Fibroblast of the conjunctiva (primary cell): Measurements from ENCODE around the gene RUFY1.
A peak's percentile ranks its signal among the peaks of the same experiment; 100 is the strongest.
"Not testable (repeated sequence)": the region's sequence is repeated elsewhere in the genome, so short reads cannot be mapped to it uniquely, and the experiment has no call there.

Experiments
- DNase-seq: peaks from one replicate; pipeline ENCODE4 v3.0.0-alpha.2; 2010; ENCODE audit warnings: low read depth

RUFY1 gene

DNA sequence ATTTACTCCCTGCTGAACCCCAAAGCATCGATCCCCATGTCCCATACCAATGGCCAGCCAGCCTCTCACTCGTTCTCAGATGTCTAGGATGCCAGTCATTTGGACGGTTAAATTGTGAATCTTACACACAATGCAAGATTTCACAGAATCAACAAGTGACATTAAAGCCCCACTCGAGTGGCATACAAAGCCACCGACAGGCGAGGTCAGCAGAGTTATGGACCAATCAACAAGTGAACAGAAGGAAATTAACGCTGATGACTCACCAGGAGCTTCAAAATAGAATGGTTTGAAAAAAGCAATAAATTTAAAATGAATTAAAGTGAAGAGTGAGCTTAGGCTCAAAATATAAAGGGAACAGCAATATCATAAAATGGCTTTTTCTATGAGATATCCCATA, 8.2 kb upstream of the RUFY1 start:
- DNase-seq = no peak

DNA sequence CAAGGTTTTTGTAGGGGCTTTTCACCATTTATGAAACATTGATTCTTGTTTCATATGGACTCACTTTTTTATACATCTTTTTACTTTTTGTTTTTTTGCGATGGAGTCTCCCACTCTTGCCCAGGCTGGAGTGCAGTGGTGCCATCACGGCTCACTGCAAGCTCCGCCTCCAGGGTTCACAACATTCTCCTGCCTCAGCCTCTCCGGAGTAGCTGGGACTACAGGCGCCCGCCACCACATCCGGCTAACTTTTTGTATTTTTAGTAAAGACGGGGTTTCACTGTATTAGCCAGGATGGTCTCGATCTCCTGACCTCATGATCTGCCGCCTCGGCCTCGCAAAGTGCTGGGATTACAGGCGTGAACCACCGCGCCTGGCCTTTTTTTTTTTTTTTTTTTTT, 7.1 kb upstream of the RUFY1 start:
- DNase-seq = not testable (repeated sequence)

DNA sequence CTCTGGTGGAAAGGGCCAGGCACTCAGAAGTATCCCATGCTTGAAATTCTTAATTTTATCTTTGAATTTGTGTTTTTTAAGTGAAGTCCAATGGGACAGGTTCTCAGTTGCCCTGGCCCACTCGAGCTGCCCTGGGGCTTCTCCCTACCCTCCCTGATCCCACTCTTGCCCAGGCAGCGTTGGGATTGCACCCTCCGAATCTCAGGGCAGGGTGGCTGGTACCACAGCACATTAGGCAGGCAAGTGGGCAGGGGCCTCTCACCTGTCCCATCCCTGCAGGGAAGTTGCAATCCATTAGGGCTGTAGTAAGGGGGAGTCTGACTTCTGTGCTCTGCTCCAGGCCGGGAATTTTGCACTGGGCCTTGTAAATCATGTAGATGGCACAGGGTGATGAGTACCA, 2.7 kb downstream of the RUFY1 start:
- no peak for DNase-seq

DNA sequence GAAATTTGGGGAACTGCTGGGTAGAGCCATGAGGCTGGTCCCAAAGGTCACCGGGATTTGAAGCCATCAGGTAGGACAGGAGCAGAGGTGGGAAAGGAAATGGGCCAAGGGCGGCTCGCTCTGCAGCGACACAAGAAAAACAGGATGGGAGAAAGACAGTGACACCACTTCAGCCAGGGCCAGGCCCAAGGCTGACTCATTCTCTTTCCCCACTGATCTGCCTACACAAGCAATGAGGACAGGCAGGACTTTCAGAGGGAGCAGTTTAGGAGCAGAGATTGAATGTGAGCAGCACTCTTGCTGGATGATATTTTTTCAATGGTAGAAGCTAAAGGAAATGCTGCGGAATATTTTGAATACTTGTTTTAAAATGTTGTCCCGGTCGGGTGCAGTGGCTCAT, 3.5 kb downstream of the RUFY1 start:
- DNase-seq = no peak

DNA sequence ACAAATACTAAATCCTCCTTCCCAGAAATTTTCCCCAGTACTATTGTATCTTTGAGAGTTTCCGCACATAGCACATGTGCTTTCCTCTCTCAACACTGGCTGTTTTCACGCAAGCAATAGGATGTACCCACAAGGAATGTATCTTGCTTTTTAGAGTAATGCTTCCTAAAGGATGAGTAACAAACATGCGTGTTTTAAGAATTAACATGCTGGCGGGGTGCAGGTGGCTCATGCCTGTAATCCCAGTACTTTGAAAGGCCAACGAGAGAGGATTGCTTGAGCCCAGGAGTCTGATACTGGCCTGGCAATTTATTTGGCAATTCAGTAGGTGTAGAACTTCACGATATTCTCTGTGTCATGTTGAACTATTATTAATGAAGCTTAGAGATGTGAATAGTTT, 4.6 kb downstream of the RUFY1 start:
- DNase-seq = no peak

DNA sequence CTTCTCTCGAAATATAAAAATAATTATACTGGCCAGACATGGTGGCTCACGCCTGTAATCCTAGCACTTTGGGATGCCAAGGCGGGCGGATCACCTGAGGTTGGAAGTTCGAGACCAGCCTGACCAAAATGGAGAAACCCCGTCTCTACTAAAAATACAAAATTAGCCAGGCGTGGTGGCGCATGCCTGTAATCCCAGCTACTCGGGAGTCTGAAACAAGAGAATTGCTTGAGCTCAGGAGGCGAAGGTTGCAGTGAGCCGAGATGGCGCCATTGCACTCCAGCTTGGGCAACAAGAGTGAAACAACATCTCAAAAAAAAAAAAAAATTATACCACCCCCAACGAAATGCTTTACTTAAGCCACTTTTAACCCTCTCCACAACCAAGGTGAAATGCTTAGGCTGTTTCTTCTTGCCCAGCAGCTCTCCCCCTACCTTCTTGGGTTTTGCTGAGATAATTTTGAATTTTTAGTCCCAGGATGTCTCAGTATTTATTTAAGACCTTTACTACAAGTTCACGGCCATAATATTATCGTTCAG, 8.0 kb downstream of the RUFY1 start:
- not testable (repeated sequence) for DNase-seq

DNA sequence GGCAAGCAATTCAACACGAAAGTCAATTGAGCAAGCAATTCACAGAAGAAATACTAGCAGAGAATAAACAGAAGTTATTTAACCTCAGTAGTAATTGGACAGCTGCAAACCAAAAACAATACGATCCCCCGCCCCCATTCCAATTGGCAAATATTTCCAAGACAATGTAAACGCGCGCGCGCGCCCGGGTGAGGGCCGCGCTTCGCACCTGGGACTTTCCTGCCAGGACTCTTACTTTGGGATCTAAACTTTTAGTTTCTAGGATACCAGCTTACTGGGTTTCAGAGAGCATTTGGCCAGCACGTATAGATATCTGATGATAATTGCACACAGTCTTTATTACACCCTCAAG, 8.6 kb downstream of the RUFY1 start:
- DNase-seq = no peak

DNA sequence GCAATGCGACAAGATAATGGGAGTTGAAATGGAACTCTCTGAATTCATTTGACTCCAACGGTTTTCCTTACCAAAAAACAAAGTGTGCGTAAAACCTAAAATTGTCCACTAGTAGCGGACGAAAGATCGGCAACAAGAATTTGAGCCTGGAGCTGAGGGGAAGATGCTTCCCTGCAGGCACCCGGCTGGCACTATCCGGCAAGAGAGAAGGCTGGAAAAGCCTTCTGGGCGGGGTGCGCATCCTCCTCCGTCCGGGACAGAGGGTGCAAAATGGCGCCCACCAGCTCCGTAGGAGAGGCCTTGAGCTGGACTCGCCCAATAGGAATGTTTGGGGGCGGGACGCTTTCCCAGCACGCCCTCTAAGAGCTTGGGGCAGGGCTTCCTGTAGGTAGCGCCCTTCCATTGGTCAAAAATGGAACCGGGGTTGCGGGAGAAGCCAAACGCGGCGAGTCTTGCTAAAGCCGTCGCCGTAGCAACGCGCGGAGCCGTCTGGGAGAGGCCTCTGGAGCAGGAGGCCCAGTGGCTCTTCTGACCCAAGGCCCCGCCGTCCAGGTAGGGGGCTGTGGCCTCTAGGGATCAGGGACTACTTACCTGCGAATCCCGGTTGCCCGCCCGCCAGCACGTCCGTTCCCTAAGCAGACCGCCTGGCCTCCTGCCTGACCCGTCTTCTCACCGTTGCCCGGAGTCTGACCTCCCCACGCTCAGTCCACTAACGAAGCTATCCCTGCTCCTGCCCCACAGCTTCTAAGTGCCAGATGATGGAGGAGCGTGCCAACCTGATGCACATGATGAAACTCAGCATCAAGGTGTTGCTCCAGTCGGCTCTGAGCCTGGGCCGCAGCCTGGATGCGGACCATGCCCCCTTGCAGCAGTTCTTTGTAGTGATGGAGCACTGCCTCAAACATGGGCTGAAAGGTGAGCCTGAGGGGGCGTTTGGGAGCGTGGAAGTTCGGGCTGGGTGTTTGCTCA, 9.2 kb downstream of the RUFY1 start:
- peak; percentile 98 for DNase-seq

DNA sequence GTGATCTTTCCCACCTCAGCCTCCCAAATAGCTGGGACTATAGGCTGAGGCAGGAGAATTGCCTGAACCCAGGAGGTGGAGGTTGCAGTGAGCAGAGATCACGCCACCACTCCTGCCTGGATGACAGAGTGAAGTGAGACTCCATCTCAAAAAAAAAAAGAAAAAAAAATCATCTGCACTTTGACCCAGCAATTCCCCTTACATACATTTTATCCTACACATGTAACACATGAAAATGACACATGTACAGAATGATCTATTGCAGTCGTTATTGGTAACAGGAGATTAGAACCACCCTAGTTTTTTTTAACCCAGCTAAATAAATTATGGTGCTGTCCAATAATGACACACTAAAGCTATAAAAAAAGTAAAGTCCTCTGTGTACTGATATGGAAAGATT, 14.2 kb downstream of the RUFY1 start:
- DNase-seq = no peak

DNA sequence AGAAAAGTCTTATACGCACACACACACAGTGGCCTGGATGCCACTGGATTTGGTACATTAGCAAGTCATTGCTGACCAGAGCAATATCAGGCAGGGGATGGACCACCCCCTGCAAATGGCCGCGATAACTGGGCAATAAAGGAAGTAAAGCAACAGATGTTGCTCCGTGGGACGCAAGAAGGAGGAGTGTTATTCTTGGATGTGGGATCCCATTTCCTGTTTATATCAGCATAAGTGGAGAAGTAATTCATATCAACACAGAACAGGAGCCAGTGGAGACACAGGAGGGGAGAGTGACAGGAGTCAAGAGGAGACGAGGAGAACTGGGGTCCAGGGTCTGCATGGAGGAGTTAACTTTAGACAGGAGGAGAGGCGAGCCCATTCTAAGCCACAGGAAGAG, 18.4 kb downstream of the RUFY1 start:
- DNase-seq = no peak

DNA sequence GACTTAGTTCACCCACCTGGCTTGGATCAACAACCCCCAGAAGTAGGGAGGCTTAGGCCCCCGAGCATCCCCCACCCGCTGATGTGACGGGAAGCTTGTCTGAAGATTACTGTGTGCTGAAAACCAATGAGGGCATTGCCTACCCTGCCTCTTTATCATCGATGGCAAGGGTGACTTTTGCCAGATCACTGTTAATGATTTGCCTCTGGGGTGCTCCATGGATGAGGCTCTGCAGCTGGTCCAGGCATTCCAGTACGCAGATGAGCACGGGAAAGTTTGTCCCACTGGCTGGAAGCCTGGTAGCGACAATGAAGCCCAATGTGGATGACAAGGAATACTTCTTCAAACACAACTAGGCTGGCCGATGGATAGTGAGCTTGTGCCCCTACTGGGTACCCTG, 22.0 kb downstream of the RUFY1 start:
- DNase-seq = no peak

DNA sequence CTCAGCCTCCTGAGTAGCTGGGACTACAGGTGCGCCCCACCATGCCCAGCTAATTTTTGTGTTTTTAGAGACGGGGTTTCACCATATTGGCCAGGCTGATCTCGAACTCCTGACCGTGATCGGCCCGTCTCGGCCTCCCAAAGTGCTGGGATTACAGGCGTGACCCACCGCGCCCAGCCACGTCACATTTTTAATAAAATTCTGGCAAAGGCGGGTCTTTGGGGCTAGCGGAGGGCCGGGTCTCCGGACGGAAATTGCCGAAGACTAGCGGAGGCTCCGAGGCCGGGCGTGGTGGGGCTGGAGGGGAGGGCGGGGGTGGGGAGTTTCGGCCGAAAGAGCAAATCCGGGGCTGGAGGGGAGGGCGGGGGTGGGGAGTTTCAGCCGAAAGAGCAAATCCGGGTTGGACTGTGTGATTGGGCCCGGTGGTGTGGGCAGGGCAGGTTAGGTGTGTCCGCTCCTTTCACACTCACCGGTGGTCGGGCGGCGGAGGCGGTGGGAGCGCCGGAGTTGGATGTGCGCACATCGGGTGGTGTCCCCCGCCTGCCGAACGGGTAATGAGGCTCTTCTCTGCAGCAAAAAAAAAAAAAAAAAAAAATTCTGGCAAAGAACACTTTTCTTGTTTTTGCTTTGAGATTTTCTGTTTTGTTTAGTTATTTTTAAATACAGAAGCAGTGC, 27.1 kb downstream of the RUFY1 start:
- no peak for DNase-seq

DNA sequence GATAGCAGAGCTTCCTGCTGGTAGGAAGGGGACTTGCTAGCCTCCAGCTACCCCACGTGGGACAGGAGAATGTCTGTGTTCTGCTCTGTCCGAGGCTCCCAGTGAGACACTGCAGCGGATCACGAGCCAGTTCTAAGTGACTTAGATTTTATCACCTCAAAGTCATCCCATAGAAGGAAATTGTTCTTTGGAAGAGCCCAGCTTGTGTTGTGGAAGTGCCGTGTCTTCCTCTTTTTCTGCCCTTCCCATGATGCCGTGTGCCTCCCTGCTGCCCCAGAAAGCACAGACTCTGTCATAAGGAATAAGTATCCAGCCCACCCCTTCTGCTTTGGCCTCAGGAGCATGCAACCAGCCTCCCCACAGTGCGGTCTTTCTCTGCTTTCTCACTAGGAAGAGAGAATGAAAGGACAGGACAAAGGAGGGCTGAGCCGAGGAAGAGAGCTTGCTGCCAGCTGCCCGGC, 35.6 kb downstream of the RUFY1 start:
- DNase-seq = no peak

DNA sequence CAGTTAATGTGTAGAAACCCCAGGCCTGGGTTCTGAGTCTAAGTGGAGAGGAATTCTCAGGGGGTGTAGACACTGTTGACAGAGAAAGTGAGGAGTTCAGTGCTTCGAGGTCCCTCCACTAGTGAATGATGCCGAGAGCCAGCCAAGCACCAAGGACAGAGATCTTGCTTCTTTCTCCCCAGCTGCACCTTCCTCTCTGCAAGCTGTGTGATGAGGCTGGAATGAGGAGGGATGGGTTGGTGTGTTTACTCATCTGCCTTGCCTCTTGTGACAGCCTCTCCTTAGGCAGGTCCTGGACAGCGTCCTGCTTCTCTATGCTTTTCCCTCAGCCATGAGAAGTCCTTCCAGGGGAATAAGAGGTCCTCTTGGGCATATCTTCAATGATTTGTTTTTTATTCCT, 37.8 kb downstream of the RUFY1 start:
- DNase-seq = no peak

DNA sequence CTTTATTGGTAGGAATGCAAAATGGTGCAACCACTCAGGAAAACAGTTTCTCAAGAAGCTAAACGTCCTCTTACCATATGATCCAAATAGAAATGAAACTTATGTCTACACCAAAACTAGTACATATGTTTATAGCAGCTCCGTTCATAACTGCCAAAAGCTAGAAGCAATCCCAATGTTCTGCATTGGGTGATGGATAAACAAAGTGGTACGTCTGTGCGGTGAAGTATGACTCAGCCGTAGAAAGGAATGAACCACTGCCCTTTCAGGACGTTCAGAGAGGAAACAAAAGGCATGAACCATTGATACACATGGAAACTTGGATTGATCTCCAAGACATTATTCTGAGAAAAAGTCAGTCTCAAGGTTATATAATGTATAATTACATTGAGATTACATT, 45.6 kb downstream of the RUFY1 start:
- DNase-seq = no peak

DNA sequence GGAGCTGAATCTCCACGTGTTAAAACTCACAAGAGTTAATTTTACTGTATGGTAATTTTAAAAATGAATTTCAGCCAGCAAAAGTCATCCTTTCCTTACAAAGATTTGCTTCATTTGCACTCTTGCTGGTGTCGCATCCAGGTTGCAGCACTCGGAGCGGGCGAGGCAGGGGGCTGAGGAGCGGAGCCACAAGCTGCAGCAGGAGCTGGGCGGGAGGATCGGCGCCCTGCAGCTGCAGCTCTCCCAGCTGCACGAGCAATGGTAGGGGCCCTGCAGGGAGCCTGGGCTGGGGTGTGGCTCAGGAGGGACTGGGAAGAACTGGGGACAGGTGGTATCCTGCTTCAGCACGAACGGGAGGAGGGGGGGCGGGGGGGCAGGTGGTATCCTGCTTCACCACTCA, 46.1 kb downstream of the RUFY1 start:
- no peak for DNase-seq

DNA sequence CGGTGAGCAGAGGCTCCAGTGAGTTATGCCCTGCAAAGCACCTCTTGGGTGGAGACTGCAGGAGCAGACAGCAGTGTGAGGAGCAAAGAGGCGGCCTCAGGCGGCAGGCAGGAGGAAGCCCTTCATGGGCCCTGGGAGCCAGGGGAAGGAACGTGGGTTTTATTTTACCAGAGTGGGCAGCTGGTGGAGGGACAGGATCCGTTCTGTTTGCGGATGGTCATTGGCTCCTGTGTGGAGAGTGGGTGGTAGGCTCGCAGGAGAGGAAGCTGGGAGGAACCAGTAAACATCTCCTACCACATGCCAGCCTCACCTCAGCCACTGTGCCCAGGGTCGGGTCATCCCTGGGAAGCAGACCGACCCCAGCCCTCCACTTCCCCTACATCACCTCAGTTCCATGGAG, 48.7 kb downstream of the RUFY1 start:
- no peak for DNase-seq

DNA sequence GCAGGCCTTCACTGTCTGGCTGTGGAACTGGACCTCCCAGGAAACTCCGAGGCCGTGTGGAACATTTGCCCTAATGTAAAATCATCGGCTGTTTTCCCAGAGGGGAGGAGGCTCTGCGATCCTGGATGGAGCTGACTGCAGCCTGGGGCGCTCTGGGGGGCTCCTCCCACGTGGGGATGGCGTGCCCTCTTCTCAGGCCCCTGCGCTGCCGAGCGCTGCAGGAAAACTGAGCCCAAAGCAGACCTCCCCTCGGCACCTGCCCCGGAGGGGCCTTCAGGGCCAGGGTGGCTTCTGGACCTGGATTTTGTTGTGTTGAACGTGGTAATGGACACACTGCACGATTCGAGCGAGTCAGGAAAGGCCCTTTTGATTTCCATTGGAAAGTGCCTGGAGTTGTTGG, 49.2 kb downstream of the RUFY1 start:
- DNase-seq = no peak

DNA sequence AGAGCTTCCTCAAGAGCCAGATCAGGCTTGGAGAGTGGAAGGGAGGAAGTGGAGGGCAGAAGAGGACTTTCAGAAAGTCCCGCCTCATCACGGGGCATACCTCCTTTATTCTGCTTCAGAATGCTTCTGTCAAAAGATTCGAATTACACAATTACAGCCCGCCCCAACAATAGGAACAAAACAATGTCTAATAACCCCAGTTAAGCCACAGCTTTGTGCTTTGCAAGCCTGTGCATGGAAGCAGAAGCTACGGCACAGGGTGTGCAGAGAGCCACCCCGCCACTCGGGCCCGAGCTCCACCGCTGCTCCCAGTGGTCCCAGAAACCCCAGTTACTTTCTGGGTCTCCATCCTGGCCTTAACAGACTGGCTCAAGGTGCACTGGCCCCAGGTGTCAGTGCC, 49.6 kb downstream of the RUFY1 start:
- no peak for DNase-seq

DNA sequence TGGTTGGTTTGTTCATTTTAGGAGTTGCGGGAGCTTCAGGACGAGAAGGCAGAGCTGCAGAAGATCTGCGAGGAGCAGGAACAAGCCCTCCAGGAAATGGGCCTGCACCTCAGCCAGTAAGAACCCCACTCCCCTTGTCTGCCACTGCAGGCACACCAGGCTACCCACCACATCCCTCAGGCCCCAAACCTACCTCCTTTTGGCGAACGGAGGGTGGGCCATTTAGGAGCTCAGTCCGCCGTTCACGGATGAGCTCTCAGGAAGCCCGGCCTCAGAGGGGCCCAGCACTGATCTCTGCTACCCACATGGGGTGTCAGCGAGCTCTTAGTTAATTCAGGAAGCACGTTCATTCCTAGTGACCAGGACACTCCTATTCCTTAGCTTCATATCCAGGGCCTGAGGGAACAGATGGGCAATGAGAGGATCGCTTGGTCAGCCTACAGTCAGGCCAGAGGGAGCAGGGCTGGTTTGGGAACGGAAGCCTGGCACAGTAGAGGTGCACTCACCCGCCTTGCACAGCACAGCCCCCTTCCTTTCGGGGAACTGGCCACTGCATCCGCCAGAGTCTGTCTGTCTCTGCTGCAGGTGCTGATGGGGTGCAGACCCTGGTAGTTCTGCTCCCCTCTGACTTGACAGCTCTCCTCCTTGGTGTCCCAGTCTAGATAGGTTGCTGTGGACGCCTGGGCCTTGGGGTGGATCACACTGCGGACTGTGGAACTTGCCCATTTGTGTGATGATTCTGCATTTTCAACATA, 51.7 kb downstream of the RUFY1 start:
- no peak for DNase-seq

DNA sequence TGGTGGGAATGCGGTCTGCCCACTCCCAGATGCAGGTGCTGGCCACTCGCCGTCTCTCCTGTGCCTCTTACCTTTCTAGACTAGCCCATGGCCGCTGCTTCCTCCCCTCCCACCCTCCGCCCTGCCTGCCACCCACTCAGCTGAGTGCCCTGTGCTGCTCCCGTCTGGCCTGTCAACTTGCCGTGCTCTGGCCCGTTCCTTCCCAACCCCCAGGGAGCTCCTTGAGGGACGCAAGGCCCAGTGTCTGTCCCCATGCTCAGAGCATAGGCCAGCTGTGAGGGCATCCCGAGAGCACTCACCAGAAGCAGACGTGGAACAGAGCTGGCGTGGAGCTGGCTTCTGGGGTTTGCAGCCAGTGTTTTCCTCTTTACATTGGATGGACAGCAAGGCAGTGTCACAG, 53.0 kb downstream of the RUFY1 start:
- DNase-seq = no peak

DNA sequence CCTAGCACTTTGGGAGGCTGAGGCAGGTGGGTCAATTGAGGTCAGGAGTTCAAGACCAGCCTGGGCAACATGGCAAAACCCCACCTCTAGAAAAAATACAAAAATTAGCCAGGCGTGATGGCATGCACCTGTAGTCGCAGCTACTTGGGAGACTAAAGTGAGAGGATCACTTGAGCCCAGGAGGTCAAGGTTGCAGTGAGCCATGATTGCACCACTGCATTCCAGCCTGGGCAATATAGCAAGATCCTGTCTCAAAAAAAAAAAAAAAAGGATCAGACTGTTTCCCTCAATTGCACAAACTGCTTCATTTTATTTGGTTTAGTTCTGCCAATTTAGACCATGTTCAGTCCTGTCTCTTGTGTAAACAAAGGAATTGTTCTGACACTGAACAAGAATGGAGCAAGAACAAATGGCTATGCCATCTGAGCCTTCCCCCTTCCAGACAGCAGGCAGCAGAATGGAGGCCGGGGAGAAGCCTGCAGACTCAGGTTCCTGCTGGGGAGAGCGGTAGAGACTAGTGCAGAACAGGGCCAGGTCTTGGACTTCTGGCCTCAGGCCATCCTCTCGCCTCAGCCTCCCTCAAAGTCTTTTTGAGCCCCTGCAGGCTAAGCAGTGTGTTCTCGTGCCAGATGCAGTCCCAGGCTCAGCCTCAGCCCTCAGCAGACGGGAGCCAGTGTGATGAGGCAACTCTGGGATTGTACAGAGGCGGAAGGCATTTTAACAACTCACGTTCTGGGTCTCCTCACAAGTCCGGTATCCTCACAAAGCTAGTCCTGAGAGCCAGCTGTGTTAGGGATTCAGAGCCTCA, 54.9 kb downstream of the RUFY1 start:
- peak; percentile 53 for DNase-seq
